ENCODE measurements around the gene DTNB. TPM values are rescaled to one million over a fixed set of nuclear protein-coding genes. Genes with fewer than 3 reads are reported as not detected.

DTNB gene
- polyA plus RNA-seq, 1 experiment, result 12.5 TPM

DNA sequence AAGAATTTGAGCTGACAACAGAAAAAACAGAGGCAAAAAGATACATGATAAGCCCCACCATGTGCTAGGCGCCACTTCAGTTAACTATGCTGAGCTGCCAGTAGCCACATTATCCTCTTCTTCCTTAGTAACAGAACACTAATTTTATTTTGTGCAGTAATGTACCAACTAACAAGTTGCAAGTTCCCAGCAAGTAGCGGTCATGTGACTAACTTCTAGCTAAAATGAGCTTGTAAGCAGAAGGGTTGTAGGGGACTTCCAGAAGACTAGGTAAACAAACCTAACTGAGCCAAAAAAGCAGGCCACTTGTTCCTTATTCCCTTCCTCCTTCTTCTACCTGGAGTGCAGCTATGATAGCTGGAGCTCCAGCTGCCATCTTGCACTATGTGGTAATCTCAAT, 75.5 kb downstream of the DTNB start:
- DNase-seq (ENCODE audit: low read depth, low spot score), result no peak
- ChIA-PET CTCF (interaction anchor here (2.1 to 3.3 kb wide), 2 partner anchors 9 to 67 kb away, joined by 13 read pairs; no protein-coding TSS in a partner anchor), POLR2A (no interaction called here)
- no peak overlapping the region for H3K4me3 ChIP-seq (ENCODE audit: low read depth, low read length)
- TF ChIP-seq, protein P1, sequence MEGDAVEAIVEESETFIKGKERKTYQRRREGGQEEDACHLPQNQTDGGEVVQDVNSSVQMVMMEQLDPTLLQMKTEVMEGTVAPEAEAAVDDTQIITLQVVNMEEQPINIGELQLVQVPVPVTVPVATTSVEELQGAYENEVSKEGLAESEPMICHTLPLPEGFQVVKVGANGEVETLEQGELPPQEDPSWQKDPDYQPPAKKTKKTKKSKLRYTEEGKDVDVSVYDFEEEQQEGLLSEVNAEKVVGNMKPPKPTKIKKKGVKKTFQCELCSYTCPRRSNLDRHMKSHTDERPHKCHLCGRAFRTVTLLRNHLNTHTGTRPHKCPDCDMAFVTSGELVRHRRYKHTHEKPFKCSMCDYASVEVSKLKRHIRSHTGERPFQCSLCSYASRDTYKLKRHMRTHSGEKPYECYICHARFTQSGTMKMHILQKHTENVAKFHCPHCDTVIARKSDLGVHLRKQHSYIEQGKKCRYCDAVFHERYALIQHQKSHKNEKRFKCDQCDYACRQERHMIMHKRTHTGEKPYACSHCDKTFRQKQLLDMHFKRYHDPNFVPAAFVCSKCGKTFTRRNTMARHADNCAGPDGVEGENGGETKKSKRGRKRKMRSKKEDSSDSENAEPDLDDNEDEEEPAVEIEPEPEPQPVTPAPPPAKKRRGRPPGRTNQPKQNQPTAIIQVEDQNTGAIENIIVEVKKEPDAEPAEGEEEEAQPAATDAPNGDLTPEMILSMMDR (IDR thresholded peaks at IDR 0.05; ENCODE audit: low read depth, low read length), result no peak
- H3K9me3 ChIP-seq (ENCODE audit: control insufficient read depth, insufficient read depth, low read length), result no peaks in the 10 kb centered on the region
- no peaks in the 10 kb centered on the region for H3K27me3 ChIP-seq (ENCODE audit: control insufficient read depth, insufficient read depth, low read length)
- no peak overlapping the region for H3K27ac ChIP-seq (ENCODE audit: low read depth, low read length)

DNA sequence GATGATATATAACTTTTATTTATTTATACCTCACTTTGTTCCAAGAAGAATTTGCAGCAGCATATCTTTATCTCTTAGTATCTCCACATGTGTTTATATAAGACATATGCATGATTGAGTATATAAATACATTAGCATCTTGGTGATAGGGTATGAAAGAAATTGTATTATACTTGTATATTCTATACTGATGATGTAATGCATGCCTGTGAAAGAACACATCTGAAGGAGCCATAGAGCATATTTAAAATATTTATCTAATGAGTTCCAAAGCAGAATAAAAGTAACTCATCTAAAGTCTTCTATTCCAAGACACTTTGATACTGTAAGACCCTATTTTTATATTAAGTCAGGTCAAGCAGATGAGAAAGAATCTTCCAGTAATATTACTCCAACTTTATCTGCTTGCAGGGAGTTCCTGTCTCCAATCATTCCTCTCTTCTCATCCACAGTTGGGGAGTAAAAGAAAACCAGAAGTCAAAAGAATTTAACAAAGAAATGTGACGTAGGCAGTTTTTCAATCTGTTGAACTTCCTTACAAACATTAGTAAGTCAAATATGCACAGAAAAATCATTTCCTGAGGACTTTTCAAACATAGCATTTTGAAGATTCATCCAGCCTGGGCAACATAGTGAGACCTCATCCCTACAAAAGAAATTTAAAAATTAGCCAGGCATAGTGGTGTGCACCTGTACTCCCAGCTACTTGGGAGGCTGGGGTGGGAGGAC, 76.7 kb downstream of the DTNB start:
- peak; percentile 11 for DNase-seq (ENCODE audit: low read depth, low spot score)
- ChIA-PET POLR2A (no interaction called here), CTCF (interaction anchor here (1.2 to 2.1 kb wide), 3 partner anchors 10 to 68 kb away, joined by 9 to 13 read pairs (median 9); no protein-coding TSS in a partner anchor)
- Histone ChIP-seq H3K27me3 (ENCODE audit: control insufficient read depth, insufficient read depth, low read length) (no peaks in the 10 kb centered on the region), H3K9me3 (ENCODE audit: control insufficient read depth, insufficient read depth, low read length) (no peaks in the 10 kb centered on the region), H3K27ac (ENCODE audit: low read depth, low read length) (peak overlapping the region; percentile 40), H3K4me3 (ENCODE audit: low read depth, low read length) (no peak overlapping the region)
- TF ChIP-seq, protein P1 (IDR thresholded peaks at IDR 0.05; ENCODE audit: low read depth, low read length), result no peak

DNA sequence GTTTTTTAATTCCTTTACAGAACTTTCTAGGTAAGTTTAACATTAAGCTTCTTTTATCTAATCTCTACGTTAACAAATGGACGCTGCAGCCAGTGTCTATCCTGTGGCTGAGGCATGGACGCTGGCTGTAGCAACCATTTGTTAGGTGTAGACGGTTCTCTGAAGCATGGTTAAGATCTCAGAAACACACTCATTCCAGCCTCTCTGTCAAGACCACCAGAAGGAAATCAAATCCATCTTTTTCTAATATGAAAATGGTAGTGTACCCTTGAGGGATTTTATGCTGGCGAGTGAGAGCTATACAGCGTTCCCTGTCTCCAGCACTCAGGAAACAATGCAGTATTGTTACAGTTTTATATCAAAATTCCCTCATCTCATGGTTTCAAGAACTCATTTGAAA, 78.0 kb downstream of the DTNB start:
- ChIA-PET CTCF (interaction anchor here (0.9 to 1.9 kb wide), 3 partner anchors 11 to 105 kb away, joined by 3 to 9 read pairs (median 9); no protein-coding TSS in a partner anchor), POLR2A (no interaction called here)
- TF ChIP-seq, protein P1 (IDR thresholded peaks at IDR 0.05; ENCODE audit: low read depth, low read length), result no peak

DNA sequence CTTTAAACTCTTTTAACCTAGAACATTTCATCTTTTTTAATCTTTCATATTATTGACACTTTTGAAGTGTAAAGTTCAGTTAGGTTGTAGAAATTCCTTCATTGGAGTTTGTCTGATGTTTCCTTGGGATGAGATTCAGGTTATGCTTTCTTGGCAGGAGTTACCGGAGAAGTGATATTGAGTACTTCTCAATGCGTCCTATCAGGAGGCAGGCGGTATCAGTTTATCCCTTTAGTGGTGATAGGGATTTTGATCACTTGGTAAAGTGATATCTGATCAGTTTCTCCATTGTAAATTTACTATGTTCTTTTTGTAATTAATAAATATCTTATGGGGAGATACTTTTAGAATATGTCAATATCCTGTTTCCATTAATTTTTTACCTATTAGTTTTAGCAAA, 78.4 kb downstream of the DTNB start:
- H3K27ac ChIP-seq (ENCODE audit: low read depth, low read length), result no peak overlapping the region
- H3K4me3 ChIP-seq (ENCODE audit: low read depth, low read length), result no peak overlapping the region
- ChIA-PET POLR2A (no interaction called here), CTCF (interaction anchor here (1.9 kb wide), 1 partner anchor 70 kb away, joined by 9 read pairs; no protein-coding TSS in a partner anchor)
- TF ChIP-seq, protein P1 (IDR thresholded peaks at IDR 0.05; ENCODE audit: low read depth, low read length), result no peak
- DNase-seq (ENCODE audit: low read depth, low spot score), result no peak
- no peaks in the 10 kb centered on the region for H3K27me3 ChIP-seq (ENCODE audit: control insufficient read depth, insufficient read depth, low read length)
- H3K9me3 ChIP-seq (ENCODE audit: control insufficient read depth, insufficient read depth, low read length), result no peaks in the 10 kb centered on the region; the same call in 1 of the 2 replicates

More for the DNA sequence above, 78.0 kb downstream of the DTNB start:
- Histone ChIP-seq H3K27ac (ENCODE audit: low read depth, low read length) (no peak overlapping the region), H3K9me3 (ENCODE audit: control insufficient read depth, insufficient read depth, low read length) (no peaks in the 10 kb centered on the region; the same call in 1 of the 2 replicates), H3K4me3 (ENCODE audit: low read depth, low read length) (no peak overlapping the region), H3K27me3 (ENCODE audit: control insufficient read depth, insufficient read depth, low read length) (no peaks in the 10 kb centered on the region)
- no peak for DNase-seq (ENCODE audit: low read depth, low spot score)

DNA sequence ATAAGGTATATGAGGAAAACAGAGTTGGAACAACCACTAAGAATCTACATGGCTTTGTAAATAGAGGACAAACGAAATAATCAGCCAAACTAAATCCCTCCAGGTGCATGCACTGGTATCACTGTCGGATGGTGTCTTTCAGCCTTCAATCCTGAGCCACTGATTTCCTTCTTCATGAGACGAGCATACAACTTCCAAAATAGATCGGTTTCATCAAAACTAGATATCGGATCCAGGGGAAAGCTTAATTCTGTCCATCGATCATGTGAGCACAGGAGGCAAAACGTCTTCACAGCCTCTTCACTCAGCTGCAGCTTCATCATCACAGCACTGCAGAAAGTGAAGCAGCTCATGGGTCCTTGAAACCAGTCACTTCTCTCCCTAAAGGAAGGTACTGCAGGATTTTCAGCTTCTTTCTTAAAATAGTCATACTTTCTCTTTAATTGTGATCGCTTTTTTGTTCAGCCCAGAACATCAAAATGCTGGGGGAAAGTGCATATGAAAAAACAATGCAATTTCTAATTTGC, 80.5 kb downstream of the DTNB start:
- DNase-seq (ENCODE audit: low read depth, low spot score), result no peak
- H3K4me3 ChIP-seq (ENCODE audit: low read depth, low read length), result no peak overlapping the region
- H3K9me3 ChIP-seq (ENCODE audit: control insufficient read depth, insufficient read depth, low read length), result no peaks in the 10 kb centered on the region; the same call in 1 of the 2 replicates
- TF ChIP-seq, protein P1 (IDR thresholded peaks at IDR 0.05; ENCODE audit: low read depth, low read length), result no peak
- ChIA-PET CTCF (interaction anchor here (1.2 to 1.4 kb wide), 2 partner anchors 72 to 217 kb away, joined by 3 to 7 read pairs; no protein-coding TSS in a partner anchor), POLR2A (no interaction called here)
- H3K27me3 ChIP-seq (ENCODE audit: control insufficient read depth, insufficient read depth, low read length), result no peaks in the 10 kb centered on the region
- H3K27ac ChIP-seq (ENCODE audit: low read depth, low read length), result no peak overlapping the region

All from AG04450 (cell line).